ENCODE results near the gene ZMYM4.

DNA sequence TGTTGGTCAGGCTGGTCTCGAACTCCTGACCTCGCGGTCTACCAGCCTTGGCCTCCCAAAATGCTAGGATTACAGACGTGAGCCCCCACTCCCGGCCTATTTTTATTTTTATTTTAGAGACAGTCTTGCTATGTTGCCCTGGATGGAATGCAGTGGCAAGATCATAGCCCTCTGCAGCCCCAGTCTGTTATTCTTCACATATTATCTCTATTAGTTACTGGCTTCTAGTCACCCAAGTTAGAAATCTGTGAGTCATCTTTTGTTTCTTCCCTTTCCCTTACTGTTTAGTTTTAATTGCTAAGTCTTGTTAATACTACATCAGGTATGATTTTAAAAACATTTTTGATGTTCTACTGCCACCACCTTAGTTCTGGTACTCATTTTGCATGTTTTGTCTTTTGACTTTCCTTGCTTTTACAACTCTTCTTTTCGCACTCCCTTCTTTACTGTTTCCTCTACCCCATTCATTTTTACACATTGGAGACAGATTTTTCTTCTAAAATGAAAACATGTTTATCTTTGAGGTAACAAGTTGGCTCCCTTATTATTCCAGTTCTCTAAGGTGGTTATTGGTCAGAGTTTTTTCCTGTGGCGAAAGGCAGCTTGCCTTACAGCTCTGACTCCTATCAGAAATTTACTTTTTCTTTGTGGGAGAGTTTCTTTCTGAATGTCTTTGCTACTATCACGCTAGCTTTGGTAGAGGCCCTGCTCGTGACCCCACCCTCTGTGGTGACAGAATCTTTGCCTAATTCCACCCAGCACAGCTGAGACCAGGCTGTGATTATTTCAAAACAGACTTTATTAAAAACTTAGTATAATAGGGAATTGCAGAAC is 19.5 kb downstream of the ZMYM4 start:
- TF ChIP-seq EZH2 (IDR thresholded peaks at IDR 0.05) (no peak), POLR2AphosphoS5 (IDR thresholded peaks at IDR 0.05; ENCODE audit: borderline replicate concordance, low read depth, low read length) (no peak), FOXP2 (optimal IDR thresholded peaks at IDR 0.05; ENCODE audit: control extremely low read depth, extremely low read length, insufficient read depth) (no peak)

Measured in SK-N-MC (cell line).